NCI-H526 (cell line): ENCODE results near the gene FMN2.
A peak's percentile ranks its signal among the peaks of the same experiment; 100 is the strongest.

ENCODE experiments used
- DNase-seq, 2 experiments: peaks; one replicate each; lab custom pipeline; 2025; lab: John Stamatoyannopoulos, UW

The FMN2 gene

DNA sequence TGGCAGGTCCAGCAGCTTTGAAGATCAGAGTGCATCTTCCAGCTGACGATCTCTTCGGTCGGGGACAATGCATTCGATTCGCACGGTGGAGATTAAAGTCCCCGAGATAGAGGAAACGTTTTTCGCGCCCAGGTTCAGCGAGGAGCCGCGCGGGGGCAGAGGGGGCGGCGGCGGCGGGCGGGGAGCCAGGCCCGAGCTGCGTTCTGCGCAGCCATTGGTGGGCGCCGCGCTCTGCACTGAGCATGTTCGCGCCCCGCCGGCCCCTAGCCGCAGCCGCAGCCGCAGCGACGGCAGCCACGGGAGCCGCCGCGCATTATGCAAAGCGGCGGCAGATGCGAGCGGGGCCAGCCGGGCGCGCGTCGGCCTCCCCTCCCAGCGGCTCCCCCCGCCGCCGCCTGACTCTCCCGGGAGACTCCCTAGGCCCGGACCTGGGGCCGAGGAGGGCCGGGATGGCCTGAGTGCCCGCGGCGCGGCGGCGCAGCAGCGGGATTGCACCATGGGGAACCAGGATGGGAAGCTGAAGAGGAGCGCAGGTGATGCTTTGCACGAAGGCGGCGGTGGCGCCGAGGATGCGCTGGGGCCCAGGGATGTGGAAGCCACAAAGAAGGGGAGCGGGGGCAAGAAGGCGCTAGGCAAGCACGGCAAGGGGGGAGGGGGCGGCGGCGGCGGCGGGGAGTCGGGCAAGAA, at the start of gene FMN2:
Gene FMN2 (plus strand): TSS at position 270 of the 687 bp plus-strand sequence. CDS start 227 bp downstream, at position 497.
- DNase-seq = peak in 1 of 2 experiments; percentile 74

DNA sequence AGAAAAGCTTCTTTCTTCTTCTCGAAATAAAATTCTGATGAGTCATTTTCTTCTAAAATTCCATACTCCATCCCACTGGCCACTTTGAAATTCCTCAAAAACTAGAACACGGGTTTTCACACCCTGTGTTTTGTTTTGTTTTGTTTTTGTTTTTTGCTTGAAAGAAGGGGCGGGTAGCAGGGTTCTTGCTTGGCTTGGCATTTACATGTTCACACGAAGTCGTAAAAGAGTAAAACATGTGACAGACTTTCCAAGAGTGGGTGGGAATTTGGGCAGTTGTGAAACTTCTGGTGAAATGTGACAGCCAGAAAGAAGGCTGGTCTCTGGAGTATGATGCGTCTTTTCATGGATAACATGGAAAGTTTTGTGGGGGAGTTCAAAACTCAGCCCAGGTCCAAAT, 47.1 kb upstream of the FMN2 start:
- DNase-seq = no peak

DNA sequence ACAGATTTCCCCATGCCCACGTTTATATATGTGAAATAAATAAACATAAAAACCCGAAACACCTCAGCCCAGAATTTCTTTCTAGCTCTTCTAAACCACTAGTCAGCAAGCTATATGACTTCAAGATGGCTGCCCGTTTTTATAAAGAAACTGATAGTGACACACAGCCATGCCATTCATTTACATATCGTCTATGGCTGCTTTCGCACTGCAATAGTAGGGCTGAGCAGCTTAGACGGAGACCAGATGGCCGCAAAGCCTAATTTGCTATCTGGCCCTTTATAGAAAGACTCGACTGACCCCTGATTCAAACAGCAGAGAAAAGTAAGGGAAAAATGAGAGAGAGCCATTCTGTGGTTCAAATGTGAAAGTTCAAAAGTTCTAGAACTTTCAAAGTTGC, 45.7 kb upstream of the FMN2 start:
- DNase-seq = no peak

DNA sequence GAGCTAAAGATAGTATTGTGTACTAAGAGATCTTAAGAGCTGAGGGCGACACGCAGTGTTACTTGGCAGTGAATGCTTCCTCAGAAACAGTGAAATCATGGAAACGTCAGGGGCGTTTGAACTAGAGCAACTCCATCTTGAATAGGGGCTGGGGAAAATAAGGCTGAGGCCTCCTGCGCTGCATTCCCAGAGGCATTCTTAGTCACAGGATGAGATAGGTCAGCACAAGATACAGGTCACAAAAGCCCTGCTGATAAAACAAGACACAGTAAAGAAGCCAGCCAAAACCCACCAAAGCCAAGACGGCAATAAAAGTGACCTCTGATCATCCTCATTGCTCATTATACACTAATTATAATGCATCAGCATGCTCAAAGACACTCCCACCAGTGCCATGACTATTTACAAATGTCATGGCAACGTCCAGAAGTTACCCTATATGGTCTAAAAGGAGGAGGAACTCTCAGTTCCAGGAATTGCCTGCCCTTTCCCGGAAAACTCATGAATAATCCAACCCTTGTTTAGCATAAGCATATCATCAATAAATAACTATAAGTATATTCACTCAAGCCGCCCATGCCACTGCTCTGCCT, 37.5 kb upstream of the FMN2 start:
- no peak for DNase-seq

DNA sequence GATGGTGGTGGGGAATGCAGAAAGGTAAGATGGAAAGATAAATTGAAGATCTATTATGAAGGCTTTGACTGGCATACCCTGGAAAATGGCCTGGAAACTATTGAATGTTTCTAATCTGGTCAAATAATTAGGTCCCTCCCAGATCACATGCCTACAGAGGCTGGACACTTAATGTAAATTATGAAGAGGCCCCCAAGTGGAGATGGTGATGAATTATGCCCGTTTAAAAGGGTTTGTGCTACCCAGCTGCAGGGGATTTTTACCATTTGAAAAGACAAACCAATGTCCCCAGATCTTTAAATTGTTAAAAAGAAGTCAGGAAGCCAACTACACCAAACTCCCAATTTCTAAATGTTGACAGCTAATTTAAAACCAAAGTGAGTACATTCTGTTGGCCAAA, 35.7 kb upstream of the FMN2 start:
- DNase-seq = no peak

DNA sequence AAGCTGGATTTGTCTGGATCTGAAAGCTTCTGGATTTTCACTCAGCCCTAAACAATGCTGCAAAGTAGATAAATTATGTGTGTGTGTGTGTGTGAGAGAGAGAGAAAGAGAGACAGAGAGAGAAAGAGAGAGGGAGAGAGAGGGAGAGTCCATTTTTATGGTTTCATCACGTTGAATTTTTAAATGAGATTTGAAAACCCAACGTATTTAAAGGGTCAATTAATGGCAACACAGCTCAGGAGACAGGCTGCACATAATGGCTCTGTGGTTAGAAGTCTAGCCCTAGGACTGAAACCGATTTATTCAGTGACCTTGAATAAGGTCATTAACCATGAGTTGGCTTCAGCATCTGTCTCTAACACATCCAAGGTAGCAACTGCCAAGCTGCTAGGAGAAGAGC, 35.3 kb upstream of the FMN2 start:
- no peak for DNase-seq

DNA sequence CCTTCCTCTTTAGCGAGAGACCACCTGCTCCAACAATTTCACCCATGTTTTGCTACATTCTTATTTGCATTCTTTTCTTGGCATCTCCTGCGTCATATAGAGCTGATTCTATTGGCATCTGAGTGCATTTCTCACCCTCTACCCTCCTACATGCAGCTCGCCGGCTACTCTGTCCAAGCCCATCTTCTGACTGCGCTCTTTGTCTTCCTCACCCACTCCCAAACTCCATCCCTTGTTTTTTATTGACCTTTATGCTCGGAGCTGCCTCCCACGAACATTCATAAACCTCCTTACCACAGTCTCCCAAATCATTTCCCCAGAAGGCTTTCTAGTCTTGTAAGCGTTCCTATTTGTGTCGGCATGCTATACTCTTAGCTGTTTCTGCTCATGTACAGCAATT, 33.6 kb upstream of the FMN2 start:
- no peak for DNase-seq

DNA sequence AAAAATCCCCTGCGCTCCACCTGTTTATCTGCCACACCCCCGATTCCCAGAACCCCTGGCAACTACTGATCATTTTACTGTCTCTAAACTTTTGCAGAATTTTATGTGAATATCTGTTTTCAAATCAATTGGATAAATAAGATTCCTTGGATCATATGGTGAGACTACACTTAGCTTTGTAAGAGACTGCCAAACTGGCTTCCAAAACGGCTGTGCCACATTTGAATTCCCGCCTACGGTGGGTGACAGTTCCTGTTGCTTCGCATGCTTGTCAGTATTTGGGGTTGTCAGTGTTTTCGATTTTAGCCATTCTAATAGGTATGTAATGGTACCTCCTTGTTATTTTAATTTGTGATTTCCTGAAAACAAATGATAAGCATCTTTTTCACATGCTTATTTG, 22.7 kb upstream of the FMN2 start:
- DNase-seq = no peak

DNA sequence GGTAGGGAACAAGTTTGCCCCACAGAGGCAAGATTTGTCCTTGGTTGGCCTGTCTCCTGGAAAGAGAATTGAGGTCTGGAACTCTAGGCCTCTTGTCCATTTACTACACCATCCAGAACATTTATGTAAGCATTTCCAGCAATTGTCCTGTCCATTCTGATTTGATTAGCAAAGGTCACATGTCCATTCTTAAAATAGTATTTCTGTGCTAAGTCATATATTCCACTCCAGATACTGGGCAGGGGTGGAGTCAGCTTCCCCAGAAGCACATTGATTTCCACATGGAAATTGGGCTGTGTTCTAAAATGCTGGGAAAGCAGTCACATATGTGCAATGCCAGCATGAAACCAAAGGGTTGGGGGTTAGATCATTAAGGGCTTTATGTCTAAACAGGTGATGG, 21.5 kb upstream of the FMN2 start:
- no peak for DNase-seq

DNA sequence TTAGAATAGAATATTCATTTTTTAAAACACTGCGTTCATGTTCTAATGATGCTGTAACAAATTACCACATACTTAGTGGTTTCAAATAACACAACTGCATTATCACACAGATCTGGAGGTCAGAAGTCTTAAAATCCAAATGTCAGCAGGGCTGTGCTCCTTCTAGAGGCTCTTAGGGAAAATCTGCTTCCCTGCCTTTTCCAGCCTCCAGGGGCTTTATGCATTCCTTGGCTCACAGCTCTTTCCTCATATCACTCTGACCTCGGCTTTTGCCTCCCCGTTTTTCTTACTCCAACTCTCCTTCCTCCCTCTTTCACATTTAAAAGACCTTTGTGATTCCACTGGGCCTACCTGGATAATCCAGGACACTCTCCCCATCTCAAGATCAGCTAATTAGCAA, 18.6 kb upstream of the FMN2 start:
- no peak for DNase-seq

DNA sequence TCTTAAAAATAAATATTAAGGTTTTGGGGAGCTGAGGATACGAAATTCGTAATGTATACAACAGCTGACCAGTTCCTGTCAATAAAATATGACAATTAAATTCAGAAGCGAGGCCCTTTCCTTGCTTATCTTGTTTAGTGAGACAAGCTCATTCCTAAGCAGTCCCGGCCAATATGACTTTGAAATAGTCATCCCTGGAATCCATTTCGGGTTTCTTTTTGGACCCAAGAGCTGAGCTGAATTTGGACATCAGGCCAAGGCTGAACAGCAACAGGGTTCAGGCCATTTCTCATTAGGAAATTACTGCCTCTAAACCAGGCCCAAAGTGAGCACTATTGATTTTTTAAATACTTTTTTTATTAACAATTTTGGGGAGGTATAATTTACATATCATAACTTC, 17.3 kb upstream of the FMN2 start:
- DNase-seq = no peak

DNA sequence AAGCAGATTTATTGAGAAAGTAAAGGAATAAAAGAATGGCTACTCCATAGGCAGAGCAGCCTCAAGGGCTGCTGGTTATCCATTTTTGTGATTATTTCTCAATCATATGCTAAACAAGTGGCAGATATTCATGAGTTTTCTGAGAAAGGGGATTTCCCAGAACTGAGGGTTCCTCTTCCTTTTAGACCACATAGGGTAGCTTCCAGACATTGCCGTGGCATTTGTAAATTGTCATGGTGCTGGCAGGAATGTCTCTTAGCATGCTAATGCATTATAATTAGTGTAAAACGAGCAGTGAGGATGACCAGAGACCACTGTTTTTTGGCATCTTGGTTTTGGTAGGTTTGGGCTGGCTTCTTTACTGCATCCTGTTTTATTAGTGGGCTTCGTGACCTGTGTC, 16.8 kb upstream of the FMN2 start:
- DNase-seq = no peak

DNA sequence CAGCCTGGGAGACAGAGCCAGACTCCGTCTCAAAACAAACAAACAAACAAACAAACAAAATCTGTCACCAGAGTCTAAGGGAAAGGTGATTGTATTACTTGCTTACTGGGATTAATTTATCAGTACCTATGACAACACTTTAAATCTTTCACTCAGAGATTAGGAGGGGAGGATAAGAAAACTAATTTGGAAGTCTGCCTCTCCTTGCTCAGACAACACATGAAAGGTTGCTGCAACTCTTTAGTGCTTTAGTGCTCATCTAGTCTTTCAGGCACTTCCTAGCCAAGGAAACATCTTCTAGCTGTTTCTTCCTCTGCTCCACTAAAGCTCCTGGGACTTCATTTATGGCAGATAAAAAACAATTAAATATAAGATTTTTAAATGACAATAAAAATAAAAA, 7.3 kb upstream of the FMN2 start:
- DNase-seq = no peak

DNA sequence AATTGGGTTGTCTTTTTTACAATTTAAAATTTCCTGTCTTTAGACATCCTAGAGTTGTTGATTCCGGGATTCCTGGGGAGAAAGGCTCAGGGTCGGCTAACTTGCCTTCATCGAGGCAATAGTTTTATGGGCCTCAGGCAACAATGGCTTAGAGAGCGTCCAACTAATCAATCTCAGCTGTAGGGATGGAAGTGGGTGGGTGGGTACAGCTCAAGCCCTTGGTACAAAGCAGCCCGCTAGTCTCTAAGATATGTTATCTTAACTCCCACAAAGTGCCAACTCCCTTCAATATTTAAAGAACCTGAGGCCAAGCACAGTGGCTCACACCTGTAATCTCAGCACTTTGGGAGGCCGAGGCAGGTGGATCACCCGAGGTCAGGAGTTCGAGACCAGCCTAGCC, 6.9 kb upstream of the FMN2 start:
- DNase-seq = no peak

DNA sequence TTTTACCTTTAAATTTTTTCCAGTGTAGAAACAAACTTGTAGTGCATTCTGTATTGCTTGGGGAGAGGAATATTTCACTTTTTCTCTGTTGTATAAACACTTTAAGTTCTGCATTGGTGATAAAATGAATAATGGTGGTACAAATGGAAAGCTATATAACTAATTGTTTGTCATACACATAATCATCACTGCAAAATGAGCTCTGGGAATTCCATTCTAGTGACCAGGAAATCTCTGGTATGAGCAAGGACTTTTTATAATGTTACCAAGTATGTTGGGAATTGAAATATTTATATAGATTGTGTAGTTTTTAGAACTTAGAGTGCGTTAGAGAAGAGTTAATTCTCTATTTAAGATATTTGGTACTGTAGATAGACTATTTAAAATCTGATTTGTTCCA, 5.0 kb upstream of the FMN2 start:
- DNase-seq = no peak

DNA sequence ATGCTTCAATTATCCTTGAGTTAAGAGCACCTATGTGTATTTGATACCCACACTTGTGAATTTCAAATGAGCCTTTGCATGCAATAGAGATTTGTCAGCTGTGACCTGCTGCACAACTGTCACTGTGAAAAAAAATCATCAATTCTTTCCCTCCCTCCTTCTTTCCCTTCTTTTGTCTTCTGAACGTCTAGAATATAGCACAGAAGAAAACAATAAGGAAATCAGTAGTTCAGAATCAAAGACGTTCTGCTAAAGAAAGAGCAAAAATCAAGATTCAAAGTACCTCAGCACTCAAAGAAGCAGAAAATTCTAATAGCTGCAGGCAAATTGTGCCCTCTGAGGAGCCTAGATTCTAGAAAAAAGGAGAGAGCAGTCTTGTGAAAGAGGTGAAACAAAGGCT, 1.7 kb upstream of the FMN2 start:
- DNase-seq = no peak

DNA sequence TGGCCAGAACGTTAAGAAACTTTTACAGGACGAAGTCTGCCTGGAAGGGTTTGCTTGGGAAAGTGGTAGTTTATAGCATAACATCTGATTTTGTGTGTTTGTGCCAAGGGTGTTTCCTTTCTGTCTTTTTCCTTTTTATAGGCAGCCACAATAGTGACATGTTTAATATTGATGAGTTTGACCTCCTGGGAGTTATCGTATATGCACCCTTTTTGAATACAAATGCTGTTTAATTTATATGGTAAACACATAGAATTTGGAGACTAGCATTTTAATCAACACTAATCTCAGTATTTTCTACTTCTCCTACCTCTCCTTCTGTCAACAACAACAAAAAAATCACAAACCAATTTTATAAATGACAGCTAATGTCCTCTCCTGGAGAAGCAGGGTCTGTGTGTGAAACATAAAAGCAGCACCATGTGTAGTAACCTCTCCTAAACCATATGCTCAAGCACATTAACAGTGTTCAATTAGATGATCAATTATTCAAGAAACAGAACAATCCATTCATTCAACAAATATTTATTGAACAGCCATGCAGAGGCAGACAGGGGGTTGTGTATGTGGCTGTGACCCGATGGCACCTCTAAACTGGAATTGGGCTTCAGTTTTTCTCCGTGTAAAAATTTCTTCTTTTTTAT, 604 bp upstream of the FMN2 start:
- no peak for DNase-seq

DNA sequence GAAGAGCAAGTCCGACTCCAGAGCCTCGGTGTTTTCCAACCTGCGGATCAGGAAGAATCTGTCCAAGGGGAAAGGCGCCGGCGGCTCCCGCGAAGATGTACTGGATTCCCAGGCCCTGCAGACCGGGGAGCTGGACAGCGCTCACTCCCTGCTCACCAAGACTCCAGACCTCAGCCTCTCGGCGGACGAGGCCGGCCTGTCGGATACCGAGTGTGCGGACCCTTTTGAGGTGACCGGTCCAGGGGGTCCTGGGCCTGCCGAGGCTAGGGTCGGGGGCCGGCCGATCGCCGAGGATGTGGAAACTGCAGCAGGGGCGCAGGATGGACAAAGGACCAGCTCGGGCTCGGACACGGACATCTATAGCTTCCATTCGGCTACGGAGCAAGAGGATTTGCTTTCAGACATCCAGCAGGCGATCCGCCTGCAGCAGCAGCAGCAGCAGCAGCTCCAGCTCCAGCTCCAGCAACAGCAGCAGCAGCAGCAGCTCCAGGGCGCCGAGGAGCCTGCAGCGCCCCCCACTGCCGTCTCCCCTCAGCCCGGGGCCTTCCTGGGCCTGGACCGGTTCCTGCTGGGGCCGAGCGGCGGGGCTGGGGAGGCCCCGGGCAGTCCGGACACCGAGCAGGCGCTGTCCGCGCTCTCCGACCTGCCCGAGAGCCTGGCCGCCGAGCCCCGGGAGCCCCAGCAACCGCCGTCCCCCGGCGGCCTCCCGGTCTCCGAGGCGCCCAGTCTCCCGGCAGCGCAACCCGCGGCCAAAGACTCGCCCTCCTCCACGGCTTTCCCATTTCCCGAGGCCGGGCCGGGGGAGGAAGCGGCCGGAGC, 827 bp downstream of the FMN2 start:
- DNase-seq = peak in 1 of 2 experiments; percentile 32

DNA sequence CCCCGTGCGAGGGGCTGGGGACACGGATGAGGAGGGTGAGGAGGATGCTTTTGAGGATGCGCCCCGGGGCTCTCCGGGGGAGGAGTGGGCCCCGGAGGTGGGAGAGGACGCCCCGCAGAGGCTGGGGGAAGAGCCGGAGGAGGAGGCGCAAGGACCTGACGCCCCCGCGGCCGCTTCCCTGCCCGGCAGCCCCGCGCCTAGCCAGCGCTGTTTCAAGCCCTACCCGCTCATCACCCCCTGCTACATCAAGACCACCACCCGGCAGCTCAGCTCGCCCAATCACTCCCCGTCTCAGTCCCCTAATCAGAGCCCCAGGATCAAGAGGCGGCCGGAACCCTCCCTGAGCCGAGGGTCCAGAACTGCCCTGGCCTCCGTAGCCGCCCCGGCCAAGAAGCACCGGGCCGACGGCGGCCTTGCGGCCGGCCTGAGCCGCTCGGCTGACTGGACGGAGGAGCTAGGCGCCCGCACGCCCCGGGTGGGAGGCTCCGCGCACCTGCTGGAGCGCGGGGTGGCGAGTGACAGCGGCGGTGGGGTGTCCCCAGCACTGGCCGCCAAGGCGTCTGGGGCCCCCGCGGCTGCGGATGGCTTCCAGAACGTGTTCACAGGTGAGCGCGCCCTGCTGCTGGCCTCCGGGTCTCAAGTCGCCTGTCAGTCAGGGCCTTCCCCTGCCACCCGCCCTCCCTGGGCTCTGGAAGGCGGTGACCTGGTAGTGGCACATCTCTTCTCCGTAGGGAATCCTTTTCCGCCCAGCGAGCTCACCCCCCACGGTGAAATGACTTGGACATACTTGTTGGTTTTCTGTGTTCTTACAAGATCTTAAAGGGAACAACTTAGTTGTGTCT, 1.7 kb downstream of the FMN2 start:
- DNase-seq = no peak

DNA sequence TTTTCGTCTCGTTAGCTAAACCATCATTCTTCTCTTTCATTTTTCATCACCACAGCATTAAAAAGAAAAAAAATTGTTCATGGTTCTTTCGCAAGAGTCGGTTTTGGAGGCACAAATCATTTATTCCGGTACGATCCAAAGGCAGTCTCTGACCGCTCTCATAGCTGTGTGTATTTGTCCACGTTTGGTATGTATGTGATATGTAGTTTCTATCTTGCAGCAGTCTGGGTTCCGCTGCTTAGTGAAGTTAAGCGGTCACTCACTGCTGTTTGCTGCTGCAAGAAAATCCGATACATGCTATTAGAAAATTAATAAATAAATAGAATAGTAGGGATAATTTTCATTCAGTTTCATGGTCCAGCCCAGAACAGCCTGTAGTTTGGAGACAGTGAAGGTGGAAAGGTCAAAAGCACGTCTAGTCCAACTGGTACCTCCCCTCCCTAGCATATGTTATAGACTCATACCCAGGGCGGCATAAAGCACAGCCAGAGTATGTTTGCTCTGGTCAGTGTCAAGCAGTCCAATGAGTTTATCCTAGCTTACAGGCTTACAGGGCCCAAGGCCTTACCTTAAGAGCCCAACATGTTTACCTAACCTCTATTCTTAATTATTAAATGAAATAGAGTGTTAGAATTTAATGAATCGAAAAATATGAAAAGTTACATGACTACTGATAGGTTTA, 2.5 kb downstream of the FMN2 start:
- no peak for DNase-seq

DNA sequence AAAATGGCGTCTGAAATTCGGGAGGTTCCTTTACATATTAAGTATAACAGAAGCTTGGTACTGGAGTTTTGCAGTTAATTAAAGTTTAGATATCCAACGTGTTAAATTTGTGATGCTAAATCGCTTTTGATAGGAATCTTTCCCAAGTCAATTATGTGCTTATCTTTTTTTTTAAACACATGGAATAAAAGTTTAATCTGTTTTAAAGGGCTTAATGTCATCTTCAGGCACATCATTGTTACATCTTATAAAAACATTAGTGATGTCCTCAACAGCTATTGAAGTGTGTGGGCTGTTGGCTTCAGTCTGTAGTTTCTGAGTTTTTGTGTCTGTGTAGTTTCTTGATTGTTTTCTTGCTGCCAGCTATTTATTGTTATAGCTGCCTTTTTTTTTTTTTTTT, 5.3 kb downstream of the FMN2 start:
- no peak for DNase-seq
